Neural progenitor cell (in vitro differentiated cells): ENCODE results near the gene NEU2.

Source experiments
- EZH2 ChIP-seq: fragments of 200-600 bp; sonication (generic); IDR thresholded peaks from 2 replicates; pipeline ENCODE4 v1.6.1; 2017; ENCODE audit warnings: antibody characterized with exemption, mild to moderate bottlenecking, moderate library complexity
- EZH2phosphoT487 ChIP-seq: fragments of 200-600 bp; sonication (generic); IDR thresholded peaks from 2 replicates; pipeline ENCODE4 v1.6.1; 2017; ENCODE audit warnings: antibody characterized with exemption
- TF ChIP-seq, protein P1 (sequence below): fragments of 200-600 bp; sonication (generic); IDR thresholded peaks from 2 replicates; pipeline ENCODE4 v1.5.1; 2017; ENCODE audit warnings: antibody characterized with exemption, mild to moderate bottlenecking

DNA sequence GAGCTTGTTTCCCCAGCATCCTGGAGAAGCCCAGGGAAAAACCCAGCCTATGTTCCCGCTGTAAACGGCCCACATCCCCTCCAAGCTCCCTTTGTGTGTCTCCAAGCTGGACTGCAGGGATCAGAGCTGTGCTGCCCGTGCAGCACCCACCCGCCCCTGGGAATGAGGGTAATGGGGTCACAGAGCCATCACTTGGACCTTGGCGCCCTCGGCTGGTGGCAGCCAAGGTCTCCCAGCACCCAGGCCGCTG lies 27.0 kb downstream of the NEU2 start:
- TF ChIP-seq, protein P1, sequence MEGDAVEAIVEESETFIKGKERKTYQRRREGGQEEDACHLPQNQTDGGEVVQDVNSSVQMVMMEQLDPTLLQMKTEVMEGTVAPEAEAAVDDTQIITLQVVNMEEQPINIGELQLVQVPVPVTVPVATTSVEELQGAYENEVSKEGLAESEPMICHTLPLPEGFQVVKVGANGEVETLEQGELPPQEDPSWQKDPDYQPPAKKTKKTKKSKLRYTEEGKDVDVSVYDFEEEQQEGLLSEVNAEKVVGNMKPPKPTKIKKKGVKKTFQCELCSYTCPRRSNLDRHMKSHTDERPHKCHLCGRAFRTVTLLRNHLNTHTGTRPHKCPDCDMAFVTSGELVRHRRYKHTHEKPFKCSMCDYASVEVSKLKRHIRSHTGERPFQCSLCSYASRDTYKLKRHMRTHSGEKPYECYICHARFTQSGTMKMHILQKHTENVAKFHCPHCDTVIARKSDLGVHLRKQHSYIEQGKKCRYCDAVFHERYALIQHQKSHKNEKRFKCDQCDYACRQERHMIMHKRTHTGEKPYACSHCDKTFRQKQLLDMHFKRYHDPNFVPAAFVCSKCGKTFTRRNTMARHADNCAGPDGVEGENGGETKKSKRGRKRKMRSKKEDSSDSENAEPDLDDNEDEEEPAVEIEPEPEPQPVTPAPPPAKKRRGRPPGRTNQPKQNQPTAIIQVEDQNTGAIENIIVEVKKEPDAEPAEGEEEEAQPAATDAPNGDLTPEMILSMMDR, result no peak
- TF ChIP-seq EZH2 (no peak), EZH2phosphoT487 (no peak)
